Activated T-cell treated with anti-CD3 and anti-CD28 coated beads for 24 hours (primary cell): ENCODE results near the gene SPARCL1.
"Not testable (repeated sequence)": the region's sequence is repeated elsewhere in the genome, so short reads cannot be mapped to it uniquely, and the experiment has no call there.

Experiments
- DNase-seq: peaks from one replicate; pipeline ENCODE4 v3.0.0-alpha.2; 2020; ENCODE audit warnings: low read depth

SPARCL1 gene

GRCh38 chr4:87444741-87445140, 84.4 kb downstream of the SPARCL1 start:
- DNase-seq: no peak

DNA sequence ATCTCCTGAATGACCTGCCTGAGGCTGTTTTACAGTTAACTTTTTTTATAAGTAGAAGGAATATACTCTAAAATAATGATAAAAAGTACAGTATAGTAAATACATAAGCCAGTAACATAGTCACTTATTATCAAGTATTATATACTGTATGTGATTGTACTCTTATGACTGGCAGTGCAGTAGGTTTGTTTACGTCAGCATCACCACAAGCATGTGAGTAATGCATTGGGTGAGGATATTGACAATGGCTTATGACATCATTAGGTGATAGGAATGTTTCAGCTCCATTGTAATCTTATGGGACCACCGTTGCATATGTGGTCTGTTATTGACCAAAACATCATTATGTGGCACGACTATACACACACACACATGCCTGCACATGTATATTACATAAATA, 86.3 kb downstream of the SPARCL1 start:
- no peak for DNase-seq

GRCh38 chr4:87433342-87433741, 95.8 kb downstream of the SPARCL1 start:
- no peak for DNase-seq

DNA sequence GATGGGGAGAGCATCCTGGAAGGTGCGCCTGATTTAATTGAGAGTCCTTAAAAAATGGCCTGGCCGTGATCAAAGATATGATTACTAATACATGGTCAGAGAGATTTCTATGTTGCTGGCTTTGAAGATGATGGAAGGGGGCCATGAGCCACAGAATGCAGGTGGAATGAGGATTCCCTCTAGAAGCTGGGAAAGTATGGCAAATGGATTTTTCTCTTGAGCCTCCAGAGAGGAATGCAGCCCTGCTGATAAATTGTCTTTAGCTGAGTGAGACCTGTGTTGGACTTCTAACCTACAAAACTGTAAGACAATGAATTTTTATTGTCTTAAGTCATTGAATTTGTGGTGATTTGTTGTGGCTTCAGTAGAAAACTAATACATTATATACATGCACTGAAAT, 99.1 kb downstream of the SPARCL1 start:
- no peak for DNase-seq

DNA sequence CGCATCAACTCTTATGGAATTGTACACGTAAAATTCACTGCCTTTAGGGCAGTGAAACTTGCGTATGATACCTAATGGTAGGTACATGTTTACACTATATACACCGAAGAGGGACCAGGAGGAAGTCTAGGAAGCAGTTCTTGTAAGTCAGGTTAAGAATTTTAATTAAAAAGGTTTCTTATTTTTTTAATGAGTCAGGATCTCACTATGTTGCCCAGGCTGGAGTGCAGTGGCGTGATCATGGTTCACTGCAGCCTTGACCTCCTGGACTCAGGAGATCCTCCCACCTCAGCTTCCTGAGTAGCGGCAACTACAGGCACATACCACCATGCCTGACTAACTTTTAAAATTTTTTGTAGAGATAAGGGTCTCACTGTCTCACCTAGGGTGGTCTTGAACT, 100.2 kb downstream of the SPARCL1 start:
- no peak for DNase-seq

DNA sequence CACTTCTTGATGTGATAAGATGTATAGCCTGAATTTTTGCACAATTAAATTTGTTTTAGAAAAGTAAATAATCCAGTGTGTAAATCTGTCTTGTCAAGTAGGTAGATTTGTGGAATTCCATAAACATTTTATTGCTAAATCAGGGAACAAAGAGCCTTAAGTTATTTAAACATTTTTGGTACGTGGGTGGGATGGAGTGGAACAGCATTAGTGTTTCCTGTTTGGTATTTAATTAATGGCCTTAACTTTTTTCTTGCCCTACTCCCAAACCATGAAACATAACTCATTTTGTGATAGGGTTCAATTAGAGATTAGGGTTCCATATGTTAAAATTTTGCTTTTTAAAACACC, 101.7 kb downstream of the SPARCL1 start:
- DNase-seq: no peak

- no peak for DNase-seq
Measured at GRCh38 chr4:87426865-87427517, 102.2 kb downstream of the SPARCL1 start.

GRCh38 chr4:87425711-87426110, 103.5 kb downstream of the SPARCL1 start:
- DNase-seq: no peak

GRCh38 chr4:87424099-87424543, 105.1 kb downstream of the SPARCL1 start:
- not testable (repeated sequence) for DNase-seq
